ENCODE results near the gene LDB2. TPM values are rescaled to one million over a fixed set of nuclear protein-coding genes. Genes with fewer than 3 reads are reported as not detected.
A peak's percentile ranks its signal among the peaks of the same experiment; 100 is the strongest.

LDB2 gene
- total and polyA plus RNA-seq, 2 donors (not counting 1 experiment from before 2014, with no cell fraction given): 41.6 to 78.3 TPM

DNA sequence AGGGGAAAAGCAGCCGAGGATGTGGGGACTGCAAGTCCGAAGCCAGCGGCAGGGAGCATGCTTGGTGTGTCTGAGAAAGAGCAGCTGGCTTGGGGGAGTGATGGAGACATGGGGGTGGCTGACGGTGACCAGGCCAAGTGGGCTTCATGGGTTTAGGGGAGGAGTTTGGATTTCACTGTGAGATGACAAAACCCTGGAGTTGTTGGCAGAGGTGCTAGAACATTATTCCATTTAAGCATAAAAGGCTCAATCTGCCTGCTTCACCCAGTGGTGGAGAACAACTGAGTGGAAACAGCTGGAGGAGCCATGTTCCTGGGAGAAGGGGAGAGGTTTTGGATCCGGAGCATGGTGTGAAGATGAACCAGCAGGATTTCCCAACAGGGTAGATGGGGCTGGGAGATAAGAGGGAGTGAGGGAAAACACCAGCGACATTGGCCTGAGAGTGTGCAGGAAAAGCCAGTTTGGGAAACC is 354.2 kb downstream of the LDB2 start:
- Histone ChIP-seq H4K20me1 (ENCODE audit: control insufficient read depth, extremely low read depth, insufficient read depth, low read length) (no peaks in the 10 kb centered on the region), H3K27ac (ENCODE audit: insufficient read depth, low read length) (no peak overlapping the region), H2AFZ (ENCODE audit: low read length) (no peak overlapping the region), H3K4me3 (replicated peaks in 1 of 4; ENCODE audit: control extremely low read depth in 1 of 4, insufficient read depth in 1 of 4, low read depth in 3 of 4, low read length in 4 of 4) (no peak overlapping the region), H3K9me3 (ENCODE audit: control insufficient read depth, insufficient read depth, low read depth, low read length) (no peaks in the 10 kb centered on the region), H3K9ac (ENCODE audit: insufficient read depth, low read length) (no peak overlapping the region), H3K36me3 (ENCODE audit: control insufficient read depth, insufficient read depth, low read length) (no peaks in the 10 kb centered on the region), H3K4me2 (ENCODE audit: extremely low read depth, insufficient read depth, low read length) (no peak overlapping the region), H3K27me3 (ENCODE audit: control insufficient read depth, insufficient read depth, low read length) (no peaks in the 10 kb centered on the region), H3K4me1 (ENCODE audit: control insufficient read depth, extremely low read depth, insufficient read depth, low read length) (no peaks in the 10 kb centered on the region), H3K79me2 (ENCODE audit: control insufficient read depth, insufficient read depth, low read length) (no peaks in the 10 kb centered on the region)
- TF ChIP-seq, protein P1, sequence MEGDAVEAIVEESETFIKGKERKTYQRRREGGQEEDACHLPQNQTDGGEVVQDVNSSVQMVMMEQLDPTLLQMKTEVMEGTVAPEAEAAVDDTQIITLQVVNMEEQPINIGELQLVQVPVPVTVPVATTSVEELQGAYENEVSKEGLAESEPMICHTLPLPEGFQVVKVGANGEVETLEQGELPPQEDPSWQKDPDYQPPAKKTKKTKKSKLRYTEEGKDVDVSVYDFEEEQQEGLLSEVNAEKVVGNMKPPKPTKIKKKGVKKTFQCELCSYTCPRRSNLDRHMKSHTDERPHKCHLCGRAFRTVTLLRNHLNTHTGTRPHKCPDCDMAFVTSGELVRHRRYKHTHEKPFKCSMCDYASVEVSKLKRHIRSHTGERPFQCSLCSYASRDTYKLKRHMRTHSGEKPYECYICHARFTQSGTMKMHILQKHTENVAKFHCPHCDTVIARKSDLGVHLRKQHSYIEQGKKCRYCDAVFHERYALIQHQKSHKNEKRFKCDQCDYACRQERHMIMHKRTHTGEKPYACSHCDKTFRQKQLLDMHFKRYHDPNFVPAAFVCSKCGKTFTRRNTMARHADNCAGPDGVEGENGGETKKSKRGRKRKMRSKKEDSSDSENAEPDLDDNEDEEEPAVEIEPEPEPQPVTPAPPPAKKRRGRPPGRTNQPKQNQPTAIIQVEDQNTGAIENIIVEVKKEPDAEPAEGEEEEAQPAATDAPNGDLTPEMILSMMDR (conservative IDR thresholded peaks at IDR 0.05 in 1 of 2, IDR thresholded peaks at IDR 0.05 in 1 of 2; ENCODE audit: low read depth in 1 of 2, low read length in 2 of 2): no peak
- no peak for TF ChIP-seq EZH2 (IDR thresholded peaks at IDR 0.05; ENCODE audit: low read length, missing control alignments)
- DNase-seq (ENCODE audit: low read depth in 2 of 2): peak in 1 of 2 donors; percentile 91

DNA sequence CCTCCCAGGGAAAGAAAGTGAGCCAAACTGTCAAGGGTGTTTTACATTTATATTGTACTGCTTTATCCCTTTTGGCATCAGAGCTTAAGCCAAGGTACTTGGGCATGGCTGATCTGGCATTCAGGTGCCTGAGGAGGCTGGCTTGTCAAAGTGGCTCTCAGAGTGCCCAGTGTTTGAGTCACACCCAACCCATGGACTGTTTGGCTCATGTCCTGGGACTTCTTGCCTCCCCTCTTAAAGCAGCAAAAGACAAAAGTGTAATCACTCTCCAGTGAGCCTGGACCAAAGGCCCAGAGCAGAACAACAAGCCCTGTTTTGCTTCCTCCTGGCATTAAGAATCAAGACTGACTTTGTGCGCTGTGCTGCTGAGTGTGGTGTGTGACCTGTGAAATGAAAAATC is 360.5 kb downstream of the LDB2 start:
- no peak overlapping the region for H3K27ac ChIP-seq (ENCODE audit: insufficient read depth, low read length)
- no peak overlapping the region for H2AFZ ChIP-seq (ENCODE audit: low read length)
- H4K20me1 ChIP-seq (ENCODE audit: control insufficient read depth, extremely low read depth, insufficient read depth, low read length): no peaks in the 10 kb centered on the region
- TF ChIP-seq EZH2 (IDR thresholded peaks at IDR 0.05; ENCODE audit: low read length, missing control alignments): no peak
- TF ChIP-seq, protein P1 (conservative IDR thresholded peaks at IDR 0.05 in 1 of 2, IDR thresholded peaks at IDR 0.05 in 1 of 2; ENCODE audit: low read depth in 1 of 2, low read length in 2 of 2): no peak
- no peak overlapping the region for H3K4me2 ChIP-seq (ENCODE audit: extremely low read depth, insufficient read depth, low read length)
- H3K9me3 ChIP-seq (ENCODE audit: control insufficient read depth, insufficient read depth, low read depth, low read length): no peaks in the 10 kb centered on the region
- H3K79me2 ChIP-seq (ENCODE audit: control insufficient read depth, insufficient read depth, low read length): no peaks in the 10 kb centered on the region
- H3K27me3 ChIP-seq (ENCODE audit: control insufficient read depth, insufficient read depth, low read length): no peaks in the 10 kb centered on the region
- no peaks in the 10 kb centered on the region for H3K36me3 ChIP-seq (ENCODE audit: control insufficient read depth, insufficient read depth, low read length)
- DNase-seq (ENCODE audit: low read depth in 2 of 2): no peak
- no peak overlapping the region for H3K9ac ChIP-seq (ENCODE audit: insufficient read depth, low read length)
- H3K4me1 ChIP-seq (ENCODE audit: control insufficient read depth, extremely low read depth, insufficient read depth, low read length): no peaks in the 10 kb centered on the region
- H3K4me3 ChIP-seq (replicated peaks in 1 of 4; ENCODE audit: control extremely low read depth in 1 of 4, insufficient read depth in 1 of 4, low read depth in 3 of 4, low read length in 4 of 4): no peak overlapping the region

DNA sequence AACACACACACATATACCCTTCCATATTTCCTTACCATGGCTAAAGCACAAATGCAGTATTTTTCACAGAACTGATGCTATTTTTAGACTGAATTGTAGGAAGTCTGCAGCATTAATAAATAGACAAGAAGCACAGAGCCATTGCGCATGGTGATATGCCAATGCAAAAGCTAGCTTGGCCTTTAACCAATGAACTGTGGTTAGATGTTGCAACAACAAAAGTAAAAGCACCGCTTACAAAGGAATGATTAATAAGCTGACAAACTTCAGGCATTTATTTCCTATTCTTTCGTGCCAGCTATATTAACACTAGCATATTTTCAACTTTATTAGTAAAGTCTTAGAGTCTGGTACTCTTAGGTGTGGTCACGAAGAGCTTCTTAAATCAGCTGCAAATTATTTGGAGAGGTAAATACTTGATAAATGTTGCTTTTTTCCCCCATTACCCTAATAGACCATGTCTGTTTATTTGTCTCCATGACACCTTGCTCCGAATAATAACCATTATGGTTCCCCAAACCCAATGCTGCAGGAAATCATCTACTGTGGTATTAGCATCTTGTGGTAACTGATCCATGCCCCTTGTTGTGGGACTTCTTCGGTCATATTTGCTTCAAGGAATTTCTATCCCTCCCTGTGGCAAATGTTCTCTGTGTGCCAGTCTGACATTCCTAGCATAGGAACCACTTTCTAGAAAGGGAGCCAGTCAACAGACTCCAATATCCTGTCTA is 366.0 kb downstream of the LDB2 start:
- TF ChIP-seq EZH2 (IDR thresholded peaks at IDR 0.05; ENCODE audit: low read length, missing control alignments): no peak
- TF ChIP-seq, protein P1 (conservative IDR thresholded peaks at IDR 0.05 in 1 of 2, IDR thresholded peaks at IDR 0.05 in 1 of 2; ENCODE audit: low read depth in 1 of 2, low read length in 2 of 2): no peak
- no peaks in the 10 kb centered on the region for H3K36me3 ChIP-seq (ENCODE audit: control insufficient read depth, insufficient read depth, low read length)
- H3K27ac ChIP-seq (ENCODE audit: insufficient read depth, low read length): no peak overlapping the region
- H3K4me3 ChIP-seq (replicated peaks in 1 of 4; ENCODE audit: control extremely low read depth in 1 of 4, insufficient read depth in 1 of 4, low read depth in 3 of 4, low read length in 4 of 4): no peak overlapping the region
- peaks cover 4% of the 10 kb centered on the region for H3K4me1 ChIP-seq (ENCODE audit: control insufficient read depth, extremely low read depth, insufficient read depth, low read length)
- no peak overlapping the region for H3K9ac ChIP-seq (ENCODE audit: insufficient read depth, low read length)
- peak overlapping the region; percentile 41 for H3K4me2 ChIP-seq (ENCODE audit: extremely low read depth, insufficient read depth, low read length)
- H4K20me1 ChIP-seq (ENCODE audit: control insufficient read depth, extremely low read depth, insufficient read depth, low read length): no peaks in the 10 kb centered on the region
- no peak overlapping the region for H2AFZ ChIP-seq (ENCODE audit: low read length)
- H3K27me3 ChIP-seq (ENCODE audit: control insufficient read depth, insufficient read depth, low read length): no peaks in the 10 kb centered on the region
- no peaks in the 10 kb centered on the region for H3K79me2 ChIP-seq (ENCODE audit: control insufficient read depth, insufficient read depth, low read length)
- DNase-seq (ENCODE audit: low read depth in 2 of 2): peak; percentile 96
- no peaks in the 10 kb centered on the region for H3K9me3 ChIP-seq (ENCODE audit: control insufficient read depth, insufficient read depth, low read depth, low read length)
